Amniotic epithelial cell (primary cell): ENCODE data around the gene ZNF275.
"Not testable (repeated sequence)": the region's sequence is repeated elsewhere in the genome, so short reads cannot be mapped to it uniquely, and the experiment has no call there.

Experiments used
- DNase-seq: peaks from one replicate; pipeline ENCODE4 v3.0.0-alpha.2; 2010; ENCODE audit warnings: low read depth

Gene ZNF275

GRCh38 chrX:153361781-153362397 is 27.9 kb downstream of the ZNF275 start:
- DNase-seq, result peak; percentile 54

- no peak for DNase-seq
Observed at GRCh38 chrX:153365670-153366069, 31.7 kb downstream of the ZNF275 start.

GRCh38 chrX:153366119-153366518 is 32.2 kb downstream of the ZNF275 start:
- DNase-seq, result no peak

- no peak for DNase-seq
Observed at GRCh38 chrX:153366878-153367538, 33.1 kb downstream of the ZNF275 start.

- DNase-seq, result peak; percentile 17
Observed at GRCh38 chrX:153370293-153371055, 36.5 kb downstream of the ZNF275 start.

- DNase-seq, result peak; percentile 74
Observed at GRCh38 chrX:153371256-153371655, 37.3 kb downstream of the ZNF275 start.

GRCh38 chrX:153372949-153373348 is 39.0 kb downstream of the ZNF275 start:
- DNase-seq, result no peak

GRCh38 chrX:153374426-153374825 is 40.5 kb downstream of the ZNF275 start:
- no peak for DNase-seq

GRCh38 chrX:153375571-153375970 is 41.6 kb downstream of the ZNF275 start:
- DNase-seq, result no peak

GRCh38 chrX:153377727-153378126 is 43.8 kb downstream of the ZNF275 start:
- DNase-seq, result no peak

- no peak for DNase-seq
Observed at GRCh38 chrX:153378607-153379006, 44.7 kb downstream of the ZNF275 start.

GRCh38 chrX:153379508-153379907 is 45.6 kb downstream of the ZNF275 start:
- DNase-seq, result no peak

GRCh38 chrX:153379971-153380581 is 46.1 kb downstream of the ZNF275 start:
- no peak for DNase-seq

- DNase-seq, result no peak
Observed at GRCh38 chrX:153380691-153381090, 46.7 kb downstream of the ZNF275 start.

- peak; percentile 97 for DNase-seq
Observed at GRCh38 chrX:153381684-153382532, 48.0 kb downstream of the ZNF275 start.

GRCh38 chrX:153382563-153383482 is 48.9 kb downstream of the ZNF275 start:
- no peak for DNase-seq

GRCh38 chrX:153384390-153384789 is 50.4 kb downstream of the ZNF275 start:
- DNase-seq, result no peak

GRCh38 chrX:153384973-153385372 is 51.0 kb downstream of the ZNF275 start:
- not testable (repeated sequence) for DNase-seq

- DNase-seq, result no peak
Observed at GRCh38 chrX:153386097-153386496, 52.1 kb downstream of the ZNF275 start.

GRCh38 chrX:153387345-153387744 is 53.4 kb downstream of the ZNF275 start:
- DNase-seq, result no peak
